ENCODE measurements around the gene APOL1. TPM values are rescaled to one million over a fixed set of nuclear protein-coding genes. Genes with fewer than 3 reads are reported as not detected.

The APOL1 gene
- total and polyA plus RNA-seq, 9 of the 15 experiments (the other 6 are each of a cell fraction or from before 2014, with no cell fraction given), result 2.5 to 9.7 (median 5.6) TPM

GRCh38 chr22:36213586-36213985, 39.3 kb upstream of the APOL1 start (continued):
- TF ChIP-seq, protein P1, sequence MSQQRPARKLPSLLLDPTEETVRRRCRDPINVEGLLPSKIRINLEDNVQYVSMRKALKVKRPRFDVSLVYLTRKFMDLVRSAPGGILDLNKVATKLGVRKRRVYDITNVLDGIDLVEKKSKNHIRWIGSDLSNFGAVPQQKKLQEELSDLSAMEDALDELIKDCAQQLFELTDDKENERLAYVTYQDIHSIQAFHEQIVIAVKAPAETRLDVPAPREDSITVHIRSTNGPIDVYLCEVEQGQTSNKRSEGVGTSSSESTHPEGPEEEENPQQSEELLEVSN (IDR thresholded peaks at IDR 0.05; ENCODE audit: borderline replicate concordance in 1 of 2, extremely low read depth in 1 of 2, insufficient read depth in 1 of 2, insufficient read length in 1 of 2, low read depth in 1 of 2, low read length in 1 of 2, poor library complexity in 1 of 2, severe bottlenecking in 1 of 2), result no peak
- TF ChIP-seq ZBTB43 (CRISPR knock-in tag; IDR thresholded peaks at IDR 0.05), result no peak

DNA sequence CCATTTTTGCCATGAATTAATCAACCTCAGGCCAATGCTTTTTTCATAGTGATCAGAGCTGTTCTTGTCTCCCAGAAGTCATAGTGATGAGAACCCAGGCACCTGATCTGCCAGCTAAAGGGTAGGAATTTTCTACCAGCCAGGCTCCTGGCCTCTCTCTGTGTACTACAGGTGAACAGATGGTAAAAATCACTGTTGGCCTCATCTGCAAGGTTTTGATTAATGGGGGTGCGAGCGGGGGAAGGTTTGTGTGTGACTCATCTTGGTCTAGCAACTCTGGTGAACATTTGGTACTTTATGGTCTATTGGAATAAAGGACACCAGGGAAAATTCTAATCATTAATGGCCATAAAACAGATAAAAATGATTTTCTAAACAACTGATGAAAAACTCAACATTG, 37.0 kb upstream of the APOL1 start:
- Histone ChIP-seq H3K79me2 (ENCODE audit: control insufficient read depth, insufficient read depth, low read length) (no peaks in the 10 kb centered on the region), H3K9me3 (replicated peaks; ENCODE audit: control insufficient read depth, insufficient read depth, low read depth, low read length) (no peaks in the 10 kb centered on the region), H3K9me1 (ENCODE audit: control insufficient read depth, insufficient read depth, low read length) (no peaks in the 10 kb centered on the region), H3K4me2 (ENCODE audit: insufficient read depth, low read length) (no peak overlapping the region), H3K4me1 (replicated peaks in 1 of 2; ENCODE audit: control insufficient read depth in 2 of 2, insufficient read depth in 2 of 2, low read length in 2 of 2) (peaks cover 0 to 5% of the 10 kb centered on the region in 2 experiments; a peak in 2 of 5 replicates), H3K27ac (ENCODE audit: extremely low read depth, low read depth, low read length) (no peak overlapping the region), H3K36me3 (ENCODE audit: control insufficient read depth, insufficient read depth, low read length) (no peaks in the 10 kb centered on the region), H3K27me3 (ENCODE audit: control insufficient read depth in 2 of 2, insufficient read depth in 2 of 2, low read length in 2 of 2) (no peaks in the 10 kb centered on the region), H3K9ac (ENCODE audit: insufficient read depth in 1 of 2, low read depth in 2 of 2, low read length in 2 of 2) (no peak overlapping the region), H2AFZ (ENCODE audit: low read depth, low read length) (no peak overlapping the region), H3K4me3 (no peak overlapping the region), H4K20me1 (replicated peaks; ENCODE audit: control insufficient read depth, insufficient read depth, low read length) (no peaks in the 10 kb centered on the region)
- BruUV-seq (replicated peaks), result no TSS peak
- DNase-seq (ENCODE audit: extremely low read depth in 1 of 4, low spot score in 3 of 4) (no peak), FAIRE-seq (no peak), ATAC-seq (no peak)
- in situ Hi-C loops (cut with MboI) (no loop called here), intact Hi-C loops (cut with micrococcal nuclease) (no loop called here)
- 0% methylated on average over 1 of the region's 2 CpGs for WGBS (ENCODE audit: insufficient coverage, low coverage, missing lambda C conversion rate)
- POLR2A ChIA-PET, result no interaction called here
- TF ChIP-seq ZNF354B (CRISPR knock-in tag; IDR thresholded peaks at IDR 0.05) (no peak), POLR2H (tag; IDR thresholded peaks at IDR 0.05; ENCODE audit: low read depth) (no peak), FOXP1 (CRISPR knock-in tag; IDR thresholded peaks at IDR 0.05) (no peak), ERF (CRISPR knock-in tag; IDR thresholded peaks at IDR 0.05) (no peak), TRIM24 (IDR thresholded peaks at IDR 0.05) (no peak), KDM4B (IDR thresholded peaks at IDR 0.05; ENCODE audit: borderline replicate concordance in 2 of 2, low read depth in 1 of 2) (no peak), KDM1A (IDR thresholded peaks at IDR 0.05) (peak; percentile 19 to 26; a peak in 1 of 4 replicates), FOXA3 (CRISPR knock-in tag; conservative IDR thresholded peaks at IDR 0.05 in 1 of 2, IDR thresholded peaks at IDR 0.05 in 1 of 2) (no peak)
- CTCF ChIA-PET (ENCODE audit: low intra/inter-chr PET ratio), result no interaction called here

All from K562 (cell line).